GM12878 (cell line): Measurements from ENCODE around the gene LRRC53. TPM values are rescaled to one million over a fixed set of nuclear protein-coding genes. Genes with fewer than 3 reads are reported as not detected.

Experiments
- ATAC-seq: fragments of 200-7000 bp; cut with Tn5 transposase; 3 replicates; pipeline ENCODE4 v1.9.1; 2020; ENCODE audit warnings: mild to moderate bottlenecking, moderate library complexity
- BruUV-seq: library from RNA; stranded (reverse); fragments of 400-500 nt; replicated peaks from 2 replicates; lab custom pipeline; 2021; lab: Mats Ljungman, UMichigan
- CTCF ChIA-PET: fragments of 300-600 bp; sonication (Branson Sonifier 250); formaldehyde crosslinking; extraction: SDS; loops from one replicate; lab custom pipeline; 2021; ENCODE audit warnings: inconsistent platforms; lab: Yijun Ruan, JAX
- POLR2A ChIA-PET: fragments of 350-600 bp; formaldehyde crosslinking; extraction: SDS; loops from one replicate; lab custom pipeline; 2021; ENCODE audit warnings: inconsistent platforms; lab: Charles Lee
- RAD21 ChIA-PET: fragments of 300-600 bp; sonication (Branson Sonifier 250); formaldehyde crosslinking; loops from one replicate; lab custom pipeline; 2023; ENCODE audit warnings: antibody characterized with exemption; ENCODE audit not compliant: unreplicated experiment; lab: Charles Lee
- SMC1A ChIA-PET: fragments of 300-600 bp; sonication (Branson Sonifier 250); formaldehyde crosslinking; loops from one replicate; lab custom pipeline; 2023; ENCODE audit not compliant: unreplicated experiment, uncharacterized antibody; lab: Charles Lee
- DNase-seq: peaks from one replicate; pipeline ENCODE4 v3.0.0-alpha.2; 2011; ENCODE audit warnings: low read depth, low spot score
- FAIRE-seq: peaks from 3 replicates; lab custom pipeline; 2011; peaks lifted over from hg19 to GRCh38; lab: Jason Lieb, UNC
- H2AFZ ChIP-seq: 2 replicates; pipeline ENCODE4 v1.6.0; 2011; ENCODE audit warnings: low read depth, low read length, control low read depth; ENCODE audit not compliant: control insufficient read depth
- H3K27ac ChIP-seq: 2 replicates; pipeline ENCODE4 v1.5.1; 2011; ENCODE audit warnings: control low read depth; ENCODE audit not compliant: control insufficient read depth, insufficient read depth
- H3K27me3 ChIP-seq, 2 experiments: replicated peaks in 1 of 2; 2 replicates each; pipeline versions ENCODE4 v1.6.0 to v1.6.1; 2011; ENCODE audit warnings: low read length in 1 of 2; ENCODE audit not compliant: control insufficient read depth in 2 of 2, insufficient read depth in 2 of 2
- H3K36me3 ChIP-seq, 2 experiments: 2 replicates each; pipeline ENCODE4 v1.5.1; 2011; ENCODE audit warnings: low read length in 1 of 2; ENCODE audit not compliant: control insufficient read depth in 2 of 2, insufficient read depth in 2 of 2
- H3K4me1 ChIP-seq: 2 replicates; pipeline ENCODE4 v1.6.1; 2011; ENCODE audit warnings: mild to moderate bottlenecking, low read length, moderate library complexity, mixed read lengths; ENCODE audit not compliant: control insufficient read depth, insufficient read depth
- H3K4me2 ChIP-seq: 2 replicates; pipeline ENCODE4 v1.6.0; 2011; ENCODE audit warnings: control low read depth; ENCODE audit not compliant: control insufficient read depth, insufficient read depth
- H3K4me3 ChIP-seq: fragments of 200-600 bp; sonication (generic); 2 replicates; pipeline ENCODE4 v1.5.1; 2016
- H3K79me2 ChIP-seq: 2 replicates; pipeline ENCODE4 v1.6.0; 2011; ENCODE audit warnings: low read length; ENCODE audit not compliant: control insufficient read depth, insufficient read depth
- H3K9ac ChIP-seq: 2 replicates; pipeline ENCODE4 v1.8.0; 2011; ENCODE audit warnings: low read length, control low read depth, mixed read lengths; ENCODE audit not compliant: control insufficient read depth, insufficient read depth
- H3K9me3 ChIP-seq: replicated peaks from 3 replicates; pipeline ENCODE4 v1.5.1; 2011; ENCODE audit warnings: mild to moderate bottlenecking, low read length; ENCODE audit not compliant: control insufficient read depth, insufficient read depth
- H4K20me1 ChIP-seq: 2 replicates; pipeline ENCODE4 v1.6.0; 2011; ENCODE audit not compliant: control insufficient read depth, insufficient read depth
- ASH2L ChIP-seq: fragments of 300-600, 200-600 bp; sonication (generic); IDR thresholded peaks from 2 replicates; pipeline ENCODE4 v1.6.1; 2017; ENCODE audit warnings: low read depth, mild to moderate bottlenecking, borderline replicate concordance
- ATF3 ChIP-seq: IDR thresholded peaks from 2 replicates; pipeline ENCODE4 v1.6.1; 2011; ENCODE audit warnings: low read depth, mild to moderate bottlenecking, low read length, moderate library complexity, borderline replicate concordance; ENCODE audit errors: extremely low read depth
- CBX5 ChIP-seq: sonication (generic); IDR thresholded peaks from 2 replicates; pipeline ENCODE4 v1.6.1; 2016; ENCODE audit warnings: low read depth, moderate library complexity, mild to moderate bottlenecking, inconsistent platforms
- E2F8 ChIP-seq: fragments of 450-650 bp; IDR thresholded peaks from 2 replicates; pipeline ENCODE4 v1.6.1; 2018; ENCODE audit warnings: mild to moderate bottlenecking, low read depth, moderate library complexity; ENCODE audit not compliant: partially characterized antibody
- ESRRA ChIP-seq: IDR thresholded peaks from 2 replicates; pipeline ENCODE4 v1.6.1; 2012; ENCODE audit warnings: mild to moderate bottlenecking, low read length, improper control_type of control experiment
- KDM1A ChIP-seq: fragments of 200-600 bp; sonication (generic); IDR thresholded peaks from 2 replicates; pipeline ENCODE4 v1.6.1; 2016; ENCODE audit warnings: borderline replicate concordance
- MEF2A ChIP-seq: IDR thresholded peaks from 2 replicates; pipeline ENCODE4 v1.6.1; 2011; ENCODE audit warnings: low read depth, mild to moderate bottlenecking, low read length, moderate library complexity; ENCODE audit not compliant: insufficient read depth
- NFIC ChIP-seq: IDR thresholded peaks from 2 replicates; pipeline ENCODE4 v1.6.1; 2012; ENCODE audit warnings: low read depth, mild to moderate bottlenecking, inconsistent platforms, low read length, moderate library complexity
- PML ChIP-seq: IDR thresholded peaks from 2 replicates; pipeline ENCODE4 v1.6.1; 2012; ENCODE audit warnings: low read length, inconsistent platforms
- PRDM15 ChIP-seq: fragments of 450-650 bp; formaldehyde crosslinking; IDR thresholded peaks from 2 replicates; pipeline ENCODE4 v1.4.0; 2020; ENCODE audit warnings: mild to moderate bottlenecking, moderate library complexity
- WGBS: methylation state at CpG from one replicate; pipeline ENCODE4 v1.1.6; 2016; ENCODE audit warnings: low lambda C conversion rate; ENCODE audit not compliant: insufficient replicate concordance, insufficient coverage; ENCODE audit errors: missing lambda C conversion rate; 5-methylcytosine and 5-hydroxymethylcytosine counted together
- in situ Hi-C: fragments of 300-500 bp; cut with MboI; formaldehyde crosslinking; loops from 9 replicates; pipeline ENCODE4 v1.14.3; 2018; ENCODE audit warnings: mixed read lengths
- intact Hi-C: fragments of 100-400 bp; cut with micrococcal nuclease; formaldehyde crosslinking; loops from one replicate; pipeline ENCODE4 v1.14.2; 2022; ENCODE audit not compliant: unreplicated experiment
- polyA plus RNA-seq, 11 experiments: library from polyadenylated mRNA; depleted of rRNA in 4 of 11; unstranded in 6 of 11; stranded (reverse) in 5 of 11; fragments of >200 nt; fragmentation: Nextera tagmentation in 4 of 11; fragmentation: Illumina TruSeq in 1 of 11; extraction: Ambion mirVana in 4 of 11; extraction: Trizol in 1 of 11; gene quantifications; 1 replicate in 1 of 11; 2 replicates in 10 of 11; pipeline versions ENCODE4 v1.2.1 to v1.2.3, GENCODE V29; 2011 to 2016; ENCODE audit warnings: inconsistent platforms in 2 of 11, missing spikeins in 2 of 11, low read depth in 1 of 11
- total RNA-seq, 4 experiments: library from RNA; depleted of rRNA in 3 of 4; stranded (reverse); fragments of >200 nt in 3 of 4; fragmentation: Illumina TruSeq in 1 of 4; extraction: Trizol in 1 of 4; gene quantifications; 2 replicates each; pipeline versions ENCODE4 v1.2.1 to v1.2.3, GENCODE V29; 2013 to 2021
- TF ChIP-seq, protein P1 (sequence below): fragments of 450-650 bp; conservative IDR thresholded peaks from 2 replicates; pipeline ENCODE4 v1.6.1; 2017; ENCODE audit warnings: mild to moderate bottlenecking, moderate library complexity

LRRC53 gene
- total and polyA plus RNA-seq, 10 of the 15 experiments (the other 5 are each of a cell fraction or from before 2014, with no cell fraction given) = not detected

DNA sequence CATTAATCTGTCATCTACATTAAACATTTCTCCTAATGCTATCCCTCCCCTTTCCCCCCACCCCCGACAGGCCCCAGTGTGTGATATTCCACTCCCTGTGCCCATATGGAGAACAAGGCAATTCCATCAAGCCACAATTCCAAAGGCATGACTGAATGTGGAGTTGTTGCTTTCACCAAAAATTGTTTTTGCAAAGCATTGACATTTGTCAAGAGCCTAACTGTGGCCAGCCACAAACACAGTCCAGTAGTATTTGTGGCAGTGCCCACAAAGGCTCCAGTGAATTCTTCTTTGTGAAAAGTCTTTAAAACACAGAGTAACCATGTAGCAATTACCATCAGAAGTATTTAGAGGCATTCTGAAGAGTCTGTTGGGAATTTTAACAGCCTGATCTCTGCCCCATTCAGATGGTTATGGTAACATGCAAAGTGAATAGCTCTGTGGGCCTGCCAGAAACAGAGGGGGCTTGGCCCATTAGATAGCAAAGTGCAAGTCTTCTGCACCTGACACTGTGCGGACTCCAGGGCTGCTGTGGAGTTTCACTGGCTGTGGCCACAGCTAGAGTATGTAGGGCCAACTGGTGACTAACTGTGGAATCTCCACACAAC lies 11.6 kb upstream of the LRRC53 start:
- Histone ChIP-seq H3K79me2 (no peaks in the 10 kb centered on the region), H4K20me1 (no peaks in the 10 kb centered on the region), H3K4me1 (no peaks in the 10 kb centered on the region), H3K36me3 (no peaks in the 10 kb centered on the region), H3K27me3 (no peaks in the 10 kb centered on the region; a peak in 1 of 4 replicates), H3K4me2 (no peak overlapping the region), H3K9ac (no peak overlapping the region), H3K4me3 (no peak overlapping the region), H2AFZ (no peak overlapping the region), H3K9me3 (no peaks in the 10 kb centered on the region), H3K27ac (no peak overlapping the region)
- ChIA-PET CTCF (no interaction called here), POLR2A (no interaction called here), RAD21 (no interaction called here), SMC1A (no interaction called here)
- BruUV-seq = no TSS peak
- in situ Hi-C loops (no loop called here), intact Hi-C loops (no loop called here)
- 47% methylated on average over 1 of the region's 2 CpGs for WGBS
- ATAC-seq (no peak), FAIRE-seq (no peak), DNase-seq (no peak)
- TF ChIP-seq PML (no peak), NFIC (no peak), E2F8 (no peak), PRDM15 (no peak), ATF3 (no peak), CBX5 (no peak), KDM1A (no peak), MEF2A (no peak), ESRRA (no peak), ASH2L (no peak)
- TF ChIP-seq, protein P1, sequence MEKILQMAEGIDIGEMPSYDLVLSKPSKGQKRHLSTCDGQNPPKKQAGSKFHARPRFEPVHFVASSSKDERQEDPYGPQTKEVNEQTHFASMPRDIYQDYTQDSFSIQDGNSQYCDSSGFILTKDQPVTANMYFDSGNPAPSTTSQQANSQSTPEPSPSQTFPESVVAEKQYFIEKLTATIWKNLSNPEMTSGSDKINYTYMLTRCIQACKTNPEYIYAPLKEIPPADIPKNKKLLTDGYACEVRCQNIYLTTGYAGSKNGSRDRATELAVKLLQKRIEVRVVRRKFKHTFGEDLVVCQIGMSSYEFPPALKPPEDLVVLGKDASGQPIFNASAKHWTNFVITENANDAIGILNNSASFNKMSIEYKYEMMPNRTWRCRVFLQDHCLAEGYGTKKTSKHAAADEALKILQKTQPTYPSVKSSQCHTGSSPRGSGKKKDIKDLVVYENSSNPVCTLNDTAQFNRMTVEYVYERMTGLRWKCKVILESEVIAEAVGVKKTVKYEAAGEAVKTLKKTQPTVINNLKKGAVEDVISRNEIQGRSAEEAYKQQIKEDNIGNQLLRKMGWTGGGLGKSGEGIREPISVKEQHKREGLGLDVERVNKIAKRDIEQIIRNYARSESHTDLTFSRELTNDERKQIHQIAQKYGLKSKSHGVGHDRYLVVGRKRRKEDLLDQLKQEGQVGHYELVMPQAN = no peak
